Activated CD4-positive, alpha-beta T cell treated with anti-CD3 and anti-CD28 coated beads for 36 hours (primary cell): Measurements from ENCODE around the gene SBF2. TPM values are rescaled to one million over a fixed set of nuclear protein-coding genes. Genes with fewer than 3 reads are reported as not detected.
"Not testable (repeated sequence)": the region's sequence is repeated elsewhere in the genome, so short reads cannot be mapped to it uniquely, and the experiment has no call there.

Experiments
- ATAC-seq: fragments of 200-7000 bp; cut with Tn5 transposase; one replicate; pipeline ENCODE4 v1.10.0; 2021; ENCODE audit warnings: mild to moderate bottlenecking, moderate library complexity
- CTCF ChIA-PET: fragments of 350-600 bp; sonication (Branson Sonifier 250); formaldehyde crosslinking; loops from one replicate; lab custom pipeline; 2021; ENCODE audit warnings: antibody characterized with exemption; lab: Charles Lee
- POLR2A ChIA-PET: fragments of 350-600 bp; sonication (Branson Sonifier 250); formaldehyde crosslinking; loops from one replicate; lab custom pipeline; 2021; ENCODE audit warnings: antibody characterized with exemption, inconsistent platforms; lab: Charles Lee
- DNase-seq: peaks from one replicate; pipeline ENCODE4 v3.0.0-alpha.2; 2020
- H3K27ac Mint-ChIP-seq: one replicate; pipeline ENCODE4 v1.8.0; 2021; ENCODE audit warnings: mixed read lengths
- H3K27me3 Mint-ChIP-seq: one replicate; pipeline ENCODE4 v1.8.0; 2021; ENCODE audit warnings: mixed read lengths
- H3K36me3 Mint-ChIP-seq: one replicate; pipeline ENCODE4 v1.8.0; 2021; ENCODE audit warnings: low read depth, mixed read lengths
- H3K4me1 Mint-ChIP-seq: one replicate; pipeline ENCODE4 v1.8.0; 2021; ENCODE audit warnings: mixed read lengths
- H3K4me3 Mint-ChIP-seq: one replicate; pipeline ENCODE4 v1.8.0; 2021; ENCODE audit warnings: mild to moderate bottlenecking, moderate library complexity, mixed read lengths
- H3K9me3 Mint-ChIP-seq: one replicate; pipeline ENCODE4 v1.8.0; 2021; ENCODE audit warnings: low read depth, mixed read lengths
- intact Hi-C, 2 experiments: fragments of 100-400 bp; cut with DNase I in 1 of 2; cut with micrococcal nuclease in 1 of 2; formaldehyde crosslinking; loops; one replicate each; pipeline versions ENCODE4 v1.14.2 to v1.15.1; 2022 to 2024; cut with DNase I, micrococcal nuclease
- total RNA-seq, 2 experiments: library from RNA; stranded (reverse); gene quantifications; one replicate each; pipeline ENCODE4 v1.2.3, GENCODE V29; 2021

SBF2 gene
- total RNA-seq, 2 experiments from 2014 or later = 7.1 to 8.1 TPM

- CTCF ChIA-PET = interaction anchor here (1.0 kb wide), 1 partner anchor 10 kb away, joined by 3 read pairs; no protein-coding TSS in a partner anchor
- Mint-ChIP-seq H3K27me3 (no peaks in the 10 kb centered on the region), H3K4me1 (no peaks in the 10 kb centered on the region), H3K9me3 (no peaks in the 10 kb centered on the region), H3K4me3 (no peak overlapping the region), H3K27ac (no peak overlapping the region), H3K36me3 (no peaks in the 10 kb centered on the region)
- no peak for DNase-seq
- intact Hi-C loops = no loop called here
- ATAC-seq = no peak
- POLR2A ChIA-PET = interaction anchor here (0.7 kb wide), 1 partner anchor 602 kb away, joined by 3 read pairs; no protein-coding TSS in a partner anchor
These were observed 388.5 kb downstream of the SBF2 start for GRCh38 chr11:9905501-9905951.

- Mint-ChIP-seq H3K4me3 (no peak overlapping the region), H3K27me3 (no peaks in the 10 kb centered on the region), H3K27ac (no peak overlapping the region), H3K4me1 (no peaks in the 10 kb centered on the region), H3K36me3 (no peaks in the 10 kb centered on the region), H3K9me3 (no peaks in the 10 kb centered on the region)
- ATAC-seq (no peak), DNase-seq (no peak)
- ChIA-PET POLR2A (no interaction called here), CTCF (interaction anchor here (0.8 to 1.5 kb wide), 3 partner anchors 29 to 420 kb away, joined by 3 to 5 read pairs (median 4); no protein-coding TSS in a partner anchor)
- intact Hi-C loops = no loop called here
These were observed 390.4 kb downstream of the SBF2 start for GRCh38 chr11:9903579-9903978.

- intact Hi-C loops = no loop called here
- no peak for ATAC-seq
- ChIA-PET CTCF (interaction anchor here (0.5 kb wide), 1 partner anchor 347 kb away, joined by 4 read pairs; no protein-coding TSS in a partner anchor), POLR2A (no interaction called here)
- Mint-ChIP-seq H3K27me3 (no peaks in the 10 kb centered on the region), H3K9me3 (no peaks in the 10 kb centered on the region), H3K36me3 (no peaks in the 10 kb centered on the region), H3K4me3 (no peak overlapping the region), H3K4me1 (no peaks in the 10 kb centered on the region), H3K27ac (no peak overlapping the region)
- no peak for DNase-seq
These were observed 392.1 kb downstream of the SBF2 start for GRCh38 chr11:9901943-9902342.

GRCh38 chr11:9900253-9900652 lies 393.8 kb downstream of the SBF2 start:
- intact Hi-C loops, H3K27me3 Mint-ChIP-seq, CTCF ChIA-PET, POLR2A ChIA-PET, H3K4me1 Mint-ChIP-seq, H3K36me3 Mint-ChIP-seq, H3K4me3 Mint-ChIP-seq, H3K27ac Mint-ChIP-seq, ATAC-seq, H3K9me3 Mint-ChIP-seq: not testable (repeated sequence)
- DNase-seq = peak; percentile 24

- ATAC-seq (no peak), DNase-seq (no peak)
- ChIA-PET POLR2A (no interaction called here), CTCF (no interaction called here)
- Mint-ChIP-seq H3K36me3 (peaks cover 11% of the 10 kb centered on the region), H3K27ac (no peak overlapping the region), H3K27me3 (no peaks in the 10 kb centered on the region), H3K4me1 (no peaks in the 10 kb centered on the region), H3K4me3 (no peak overlapping the region), H3K9me3 (peaks cover 3% of the 10 kb centered on the region)
- intact Hi-C loops = no loop called here
These were observed 394.3 kb downstream of the SBF2 start for GRCh38 chr11:9899676-9900075.

- ATAC-seq (no peak), DNase-seq (no peak)
- no peak overlapping the region for H3K4me3 Mint-ChIP-seq
- no peaks in the 10 kb centered on the region for H3K27me3 Mint-ChIP-seq
- no peak overlapping the region for H3K27ac Mint-ChIP-seq
- H3K36me3 Mint-ChIP-seq = peaks cover 11% of the 10 kb centered on the region
- H3K4me1 Mint-ChIP-seq = no peaks in the 10 kb centered on the region
- H3K9me3 Mint-ChIP-seq = peaks cover 3% of the 10 kb centered on the region
- ChIA-PET CTCF (interaction anchor here (0.7 kb wide), 1 partner anchor 76 kb away, joined by 3 read pairs; no protein-coding TSS in a partner anchor), POLR2A (no interaction called here)
- intact Hi-C loops = no loop called here
These were observed 397.1 kb downstream of the SBF2 start for GRCh38 chr11:9896902-9897301.

- DNase-seq = no peak
- Mint-ChIP-seq H3K36me3 (peaks cover 11% of the 10 kb centered on the region), H3K9me3 (peaks cover 3% of the 10 kb centered on the region), H3K27me3 (no peaks in the 10 kb centered on the region), H3K27ac (no peak overlapping the region), H3K4me1 (no peaks in the 10 kb centered on the region), H3K4me3 (no peak overlapping the region)
- POLR2A ChIA-PET = no interaction called here
- CTCF ChIA-PET = no interaction called here
- ATAC-seq = no peak
- intact Hi-C loops = no loop called here
These were observed 399.0 kb downstream of the SBF2 start for GRCh38 chr11:9895006-9895405.

- H3K27me3 Mint-ChIP-seq = no peaks in the 10 kb centered on the region
- H3K9me3 Mint-ChIP-seq = peaks cover 3% of the 10 kb centered on the region
- ChIA-PET POLR2A (interaction anchor here (0.8 kb wide), 1 partner anchor 18 kb away, joined by 3 read pairs; no protein-coding TSS in a partner anchor), CTCF (interaction anchor here (0.6 kb wide), 1 partner anchor 143 kb away, joined by 3 read pairs; no protein-coding TSS in a partner anchor)
- H3K36me3 Mint-ChIP-seq = peaks cover 11% of the 10 kb centered on the region
- no peak for DNase-seq
- no peak for ATAC-seq
- H3K4me1 Mint-ChIP-seq = no peaks in the 10 kb centered on the region
- intact Hi-C loops = no loop called here
- no peak overlapping the region for H3K4me3 Mint-ChIP-seq
- no peak overlapping the region for H3K27ac Mint-ChIP-seq
These were observed 400.5 kb downstream of the SBF2 start for GRCh38 chr11:9893474-9893873.

GRCh38 chr11:9888938-9889337 lies 405.1 kb downstream of the SBF2 start:
- CTCF ChIA-PET = no interaction called here
- Mint-ChIP-seq H3K4me1 (no peaks in the 10 kb centered on the region), H3K9me3 (no peaks in the 10 kb centered on the region), H3K4me3 (no peak overlapping the region), H3K36me3 (no peaks in the 10 kb centered on the region), H3K27ac (no peak overlapping the region), H3K27me3 (no peaks in the 10 kb centered on the region)
- no peak for DNase-seq
- POLR2A ChIA-PET = no interaction called here
- intact Hi-C loops = no loop called here
- ATAC-seq = no peak

- no peak overlapping the region for H3K27ac Mint-ChIP-seq
- intact Hi-C loops = no loop called here
- H3K9me3 Mint-ChIP-seq = no peaks in the 10 kb centered on the region
- DNase-seq (no peak), ATAC-seq (no peak)
- no peak overlapping the region for H3K4me3 Mint-ChIP-seq
- no peaks in the 10 kb centered on the region for H3K36me3 Mint-ChIP-seq
- CTCF ChIA-PET = interaction anchor here (0.7 kb wide), 1 partner anchor 64 kb away, joined by 3 read pairs; no protein-coding TSS in a partner anchor
- POLR2A ChIA-PET = no interaction called here
- H3K4me1 Mint-ChIP-seq = no peaks in the 10 kb centered on the region
- no peaks in the 10 kb centered on the region for H3K27me3 Mint-ChIP-seq
These were observed 406.5 kb downstream of the SBF2 start for GRCh38 chr11:9887472-9887871.

GRCh38 chr11:9886595-9886994 lies 407.4 kb downstream of the SBF2 start:
- H3K4me1 Mint-ChIP-seq = no peaks in the 10 kb centered on the region
- DNase-seq (no peak), ATAC-seq (no peak)
- H3K36me3 Mint-ChIP-seq = no peaks in the 10 kb centered on the region
- no peaks in the 10 kb centered on the region for H3K27me3 Mint-ChIP-seq
- ChIA-PET CTCF (no interaction called here), POLR2A (no interaction called here)
- no peak overlapping the region for H3K27ac Mint-ChIP-seq
- no peak overlapping the region for H3K4me3 Mint-ChIP-seq
- intact Hi-C loops = no loop called here
- no peaks in the 10 kb centered on the region for H3K9me3 Mint-ChIP-seq

GRCh38 chr11:9884601-9885000 lies 409.4 kb downstream of the SBF2 start:
- DNase-seq (no peak), ATAC-seq (no peak)
- ChIA-PET POLR2A (no interaction called here), CTCF (interaction anchor here (1.0 to 1.4 kb wide), 2 partner anchors 10 to 126 kb away, joined by 3 to 4 read pairs; no protein-coding TSS in a partner anchor)
- Mint-ChIP-seq H3K27me3 (no peaks in the 10 kb centered on the region), H3K4me1 (no peaks in the 10 kb centered on the region), H3K27ac (no peak overlapping the region), H3K9me3 (no peaks in the 10 kb centered on the region), H3K4me3 (no peak overlapping the region), H3K36me3 (no peaks in the 10 kb centered on the region)
- intact Hi-C loops = no loop called here
